GM19043 (cell line): Measurements from ENCODE around the gene PGS1.

Source experiments
- ATAC-seq: cut with Tn5 transposase; IDR thresholded peaks from one replicate; pipeline ENCODE4 v1.9.1; 2021; ENCODE audit warnings: low read depth; ENCODE audit not compliant: unreplicated experiment

Gene PGS1

GRCh38 chr17:78406920-78407319, 28.5 kb downstream of the PGS1 start:
- ATAC-seq = no peak

- no peak for ATAC-seq
These were observed 29.0 kb downstream of the PGS1 start for GRCh38 chr17:78407387-78408000.

- ATAC-seq = no peak
These were observed 30.1 kb downstream of the PGS1 start for GRCh38 chr17:78408476-78409050.

- no peak for ATAC-seq
These were observed 30.9 kb downstream of the PGS1 start for GRCh38 chr17:78409191-78409928.

- ATAC-seq = no peak
These were observed 32.9 kb downstream of the PGS1 start for GRCh38 chr17:78411241-78411857.

GRCh38 chr17:78412403-78412802, 34.0 kb downstream of the PGS1 start:
- no peak for ATAC-seq

GRCh38 chr17:78414178-78415162, 36.0 kb downstream of the PGS1 start:
- ATAC-seq = no peak

- ATAC-seq = no peak
These were observed 37.6 kb downstream of the PGS1 start for GRCh38 chr17:78415821-78416711.

- no peak for ATAC-seq
These were observed 38.5 kb downstream of the PGS1 start for GRCh38 chr17:78416791-78417530.

- ATAC-seq = no peak
These were observed 39.1 kb downstream of the PGS1 start for GRCh38 chr17:78417531-78417909.

- no peak for ATAC-seq
These were observed 40.0 kb downstream of the PGS1 start for GRCh38 chr17:78418326-78419026.

- ATAC-seq = no peak
These were observed 41.7 kb downstream of the PGS1 start for GRCh38 chr17:78419970-78420815.

GRCh38 chr17:78421084-78421533, 42.7 kb downstream of the PGS1 start:
- ATAC-seq = no peak

- no peak for ATAC-seq
These were observed 43.3 kb downstream of the PGS1 start for GRCh38 chr17:78421534-78422266.

- ATAC-seq = no peak
These were observed 43.8 kb downstream of the PGS1 start for GRCh38 chr17:78422267-78422605.

GRCh38 chr17:78422872-78423588, 44.6 kb downstream of the PGS1 start:
- ATAC-seq = no peak
